HepG2 (cell line): ENCODE measurements around the gene PPP1R9B. TPM values are rescaled to one million over a fixed set of nuclear protein-coding genes. Genes with fewer than 3 reads are reported as not detected.
A peak's percentile ranks its signal among the peaks of the same experiment; 100 is the strongest.

ENCODE experiments used
- AGO1 ChIP-seq: fragments of 200-400 bp; formaldehyde crosslinking; IDR thresholded peaks from 2 replicates; pipeline ENCODE4 v1.6.1; 2017; ENCODE audit warnings: mild to moderate bottlenecking, low read depth, low read length, moderate library complexity; ENCODE audit not compliant: poor library complexity, severe bottlenecking
- CREBL2 ChIP-seq: sonication (generic); formaldehyde crosslinking; IDR thresholded peaks from 2 replicates; pipeline ENCODE4 v1.8.1; 2023; ENCODE audit warnings: missing genetic modification reagents, mild to moderate bottlenecking, borderline replicate concordance
- DMAP1 ChIP-seq: IDR thresholded peaks from 2 replicates; pipeline ENCODE4 v1.6.1; 2016
- ERF ChIP-seq: IDR thresholded peaks from 2 replicates; pipeline ENCODE4 v1.6.1; 2018; ENCODE audit warnings: missing biosample characterization, missing genetic modification reagents
- HIC2 ChIP-seq: sonication (generic); formaldehyde crosslinking; IDR thresholded peaks from 2 replicates; pipeline ENCODE4 v1.9.0; 2022; ENCODE audit warnings: low read depth, missing genetic modification reagents
- HIVEP1 ChIP-seq: sonication (generic); formaldehyde crosslinking; IDR thresholded peaks from 2 replicates; pipeline ENCODE4 v1.4.0; 2020; ENCODE audit warnings: mild to moderate bottlenecking, missing genetic modification reagents
- MXD4 ChIP-seq: IDR thresholded peaks from 2 replicates; pipeline ENCODE4 v1.6.1; 2016; ENCODE audit warnings: mild to moderate bottlenecking, missing biosample characterization, missing genetic modification reagents
- NFE2 ChIP-seq: sonication (generic); formaldehyde crosslinking; IDR thresholded peaks from 2 replicates; pipeline ENCODE4 v1.4.0; 2020; ENCODE audit warnings: missing genetic modification reagents
- PAXIP1 ChIP-seq: sonication (generic); formaldehyde crosslinking; conservative IDR thresholded peaks from 2 replicates; pipeline ENCODE4 v1.4.0; 2020; ENCODE audit warnings: mild to moderate bottlenecking, missing genetic modification reagents, moderate library complexity
- PBX2 ChIP-seq: IDR thresholded peaks from 2 replicates; pipeline ENCODE4 v1.6.1; 2016; ENCODE audit warnings: control low read depth
- POLR2A ChIP-seq, 2 experiments: IDR thresholded peaks; 2 replicates each; pipeline ENCODE4 v1.6.1; 2011; ENCODE audit warnings: low read depth in 2 of 2, low read length in 2 of 2, mild to moderate bottlenecking in 1 of 2, moderate library complexity in 1 of 2; ENCODE audit not compliant: insufficient read depth in 1 of 2
- SALL2 ChIP-seq: sonication (generic); formaldehyde crosslinking; IDR thresholded peaks from 2 replicates; pipeline ENCODE4 v1.8.1; 2023; ENCODE audit warnings: mild to moderate bottlenecking, missing genetic modification reagents, inconsistent platforms
- SOX6 ChIP-seq, 2 experiments: fragments of 450-650 bp in 1 of 2; sonication (generic) in 1 of 2; formaldehyde crosslinking in 1 of 2; IDR thresholded peaks; 2 replicates each; pipeline versions ENCODE4 v1.4.0 to v1.6.1; 2017 to 2020; ENCODE audit warnings: antibody characterized with exemption in 1 of 2, mild to moderate bottlenecking in 1 of 2, missing genetic modification reagents in 1 of 2
- SP5 ChIP-seq: IDR thresholded peaks from 2 replicates; pipeline ENCODE4 v1.6.1; 2016; ENCODE audit warnings: low read depth, borderline replicate concordance
- TFAP4 ChIP-seq: sonication (generic); IDR thresholded peaks from 2 replicates; pipeline ENCODE4 v1.6.1; 2016; ENCODE audit warnings: low read depth, borderline replicate concordance
- TOPORS ChIP-seq: sonication (generic); formaldehyde crosslinking; IDR thresholded peaks from 2 replicates; pipeline ENCODE4 v1.8.0; 2023; ENCODE audit warnings: mild to moderate bottlenecking, missing genetic modification reagents
- ZKSCAN1 ChIP-seq: fragments of 150-350 bp; IDR thresholded peaks from 2 replicates; pipeline ENCODE4 v1.6.1; 2014; ENCODE audit warnings: low read length
- ZNF510 ChIP-seq: sonication (generic); formaldehyde crosslinking; IDR thresholded peaks from 2 replicates; pipeline ENCODE4 v1.4.0; 2020; ENCODE audit warnings: low read depth, mild to moderate bottlenecking, missing genetic modification reagents
- ZNF546 ChIP-seq: sonication (generic); formaldehyde crosslinking; conservative IDR thresholded peaks from 2 replicates; pipeline ENCODE4 v1.8.1; 2023; ENCODE audit warnings: mild to moderate bottlenecking, missing genetic modification reagents
- ZNF652 ChIP-seq: IDR thresholded peaks from 2 replicates; pipeline ENCODE4 v1.6.1; 2016; ENCODE audit warnings: low read depth, borderline replicate concordance
- ZNF788 ChIP-seq: sonication (generic); formaldehyde crosslinking; IDR thresholded peaks from 2 replicates; pipeline ENCODE4 v1.5.0; 2020; ENCODE audit warnings: mild to moderate bottlenecking, missing genetic modification reagents, borderline replicate concordance
- polyA plus RNA-seq, 8 experiments: library from polyadenylated mRNA; depleted of rRNA in 3 of 8; stranded (reverse) in 7 of 8; unstranded in 1 of 8; fragments of >200 nt; fragmentation: Illumina TruSeq in 4 of 8; extraction: Trizol in 4 of 8; gene quantifications; 2 replicates each; pipeline versions ENCODE4 v1.2.1 to v1.2.3, GENCODE V29; 2011 to 2016; ENCODE audit warnings: low read depth in 4 of 8, missing spikeins in 1 of 8, mixed read lengths in 1 of 8; ENCODE audit not compliant: insufficient read depth in 1 of 8
- total RNA-seq, 5 experiments: library from RNA; depleted of rRNA; stranded (reverse); fragments of >200 nt; fragmentation: Illumina TruSeq; extraction: Trizol; gene quantifications; 2 replicates each; pipeline ENCODE4 v1.2.3, GENCODE V29; 2016; ENCODE audit warnings: low read depth in 1 of 5

Gene PPP1R9B
- total and polyA plus RNA-seq, 2 of the 13 experiments (the other 11 are each of a cell fraction or from before 2014, with no cell fraction given): 9.4 to 15.8 TPM

GRCh38 chr17:50102164-50102991 is 48.1 kb downstream of the PPP1R9B start (continued):
- TF ChIP-seq TOPORS (CRISPR knock-in tag) (0 out of 2 replicates have a peak, but pooled peaks have one; percentile 17), PAXIP1 (CRISPR knock-in tag) (peak; percentile 90), TFAP4 (peak; percentile 82; the same call in 1 of the 2 replicates), PBX2 (CRISPR knock-in tag) (peak; percentile 19; the same call in 1 of the 2 replicates), ZKSCAN1 (no peak), ZNF652 (CRISPR knock-in tag) (peak; percentile 62; the same call in 1 of the 2 replicates), HIC2 (CRISPR knock-in tag) (peak; percentile 100), SOX6 (IDR thresholded peaks at IDR 0.05) (no peak), SOX6 (CRISPR knock-in tag; IDR thresholded peaks at IDR 0.05) (no peak; the same call in none of the 2 replicates), ZNF788 (CRISPR knock-in tag) (0 out of 2 replicates have a peak, but pooled peaks have one; percentile 39), SALL2 (CRISPR knock-in tag) (0 out of 2 replicates have a peak, but pooled peaks have one; percentile 17), CREBL2 (CRISPR knock-in tag) (no peak), ZNF546 (CRISPR knock-in tag) (no peak), POLR2A (IDR thresholded peaks at IDR 0.05; ENCODE audit: insufficient read depth in 1 of 2, low read depth in 2 of 2, low read length in 2 of 2) (peak in 1 of 2 experiments; percentile 54; a peak in 1 of 4 replicates), ERF (peak; percentile 83; the same call in 1 of the 2 replicates), DMAP1 (peak; percentile 48; the same call in 1 of the 2 replicates), ZNF510 (CRISPR knock-in tag) (no peak), AGO1 (peak; percentile 72), MXD4 (peak; percentile 63; the same call in 1 of the 2 replicates), NFE2 (CRISPR knock-in tag) (no peak), HIVEP1 (CRISPR knock-in tag) (peak; percentile 9; the same call in 1 of the 2 replicates), SP5 (peak; percentile 56)
